ENCODE results near the gene HOXA5. TPM values are rescaled to one million over a fixed set of nuclear protein-coding genes. Genes with fewer than 3 reads are reported as not detected.

HOXA5 gene
- total RNA-seq, 6 experiments from 2014 or later: 0.18 to 1.5 (median 0.65) TPM

DNA sequence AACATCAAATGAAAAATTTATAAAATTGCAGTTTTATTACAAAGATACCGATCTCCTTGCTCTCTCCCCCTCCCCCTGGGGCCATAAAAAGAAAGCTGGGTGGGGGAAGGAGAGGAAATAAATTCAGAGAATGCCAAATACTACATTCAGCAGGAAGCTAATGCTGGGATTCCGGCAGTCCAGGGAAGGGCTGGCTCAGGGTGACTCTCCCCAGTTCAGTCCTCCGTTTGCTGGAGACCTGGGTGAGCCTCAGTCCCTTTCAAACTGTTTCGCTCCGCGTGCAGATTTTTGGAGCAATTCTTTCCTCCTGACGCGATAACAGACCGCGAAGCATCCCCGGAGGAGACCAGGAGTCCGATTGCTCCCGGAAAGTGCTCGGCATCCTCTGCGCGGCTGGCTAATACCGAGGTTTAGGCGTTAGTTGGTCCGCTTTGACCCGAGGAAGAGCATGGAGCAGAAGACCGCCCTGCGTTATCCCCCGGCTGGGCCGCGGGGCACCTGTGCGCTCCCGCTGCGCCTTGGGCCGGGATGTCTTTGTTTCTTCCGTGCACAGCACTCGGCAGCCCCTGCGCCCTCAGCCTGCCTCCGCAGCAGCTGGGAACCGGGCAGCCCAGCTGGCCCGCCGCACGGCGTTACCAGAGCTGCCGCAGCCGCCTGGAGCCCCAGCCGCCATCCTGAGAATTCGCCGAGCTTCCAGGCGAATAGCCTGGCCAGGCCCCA lies 37.1 kb downstream of the HOXA5 start:
- intact Hi-C loops (cut with DNase I): no loop called here
- no peaks in the 10 kb centered on the region for H3K36me3 ChIP-seq
- peaks cover 0 to 25% of the 10 kb centered on the region in 2 donors for H3K27me3 ChIP-seq
- H3K27ac ChIP-seq: peak overlapping the region; percentile 5 to 71 (median 65)
- 27% methylated on average over 17 of the region's 44 CpGs for WGBS (ENCODE audit: insufficient coverage, low coverage, low lambda C conversion rate, missing lambda C conversion rate)
- peaks cover 0 to 4% (median 2%) of the 10 kb centered on the region in 4 donors for H3K4me1 ChIP-seq
- H3K9me3 ChIP-seq: no peaks in the 10 kb centered on the region
- TF ChIP-seq, protein P1, sequence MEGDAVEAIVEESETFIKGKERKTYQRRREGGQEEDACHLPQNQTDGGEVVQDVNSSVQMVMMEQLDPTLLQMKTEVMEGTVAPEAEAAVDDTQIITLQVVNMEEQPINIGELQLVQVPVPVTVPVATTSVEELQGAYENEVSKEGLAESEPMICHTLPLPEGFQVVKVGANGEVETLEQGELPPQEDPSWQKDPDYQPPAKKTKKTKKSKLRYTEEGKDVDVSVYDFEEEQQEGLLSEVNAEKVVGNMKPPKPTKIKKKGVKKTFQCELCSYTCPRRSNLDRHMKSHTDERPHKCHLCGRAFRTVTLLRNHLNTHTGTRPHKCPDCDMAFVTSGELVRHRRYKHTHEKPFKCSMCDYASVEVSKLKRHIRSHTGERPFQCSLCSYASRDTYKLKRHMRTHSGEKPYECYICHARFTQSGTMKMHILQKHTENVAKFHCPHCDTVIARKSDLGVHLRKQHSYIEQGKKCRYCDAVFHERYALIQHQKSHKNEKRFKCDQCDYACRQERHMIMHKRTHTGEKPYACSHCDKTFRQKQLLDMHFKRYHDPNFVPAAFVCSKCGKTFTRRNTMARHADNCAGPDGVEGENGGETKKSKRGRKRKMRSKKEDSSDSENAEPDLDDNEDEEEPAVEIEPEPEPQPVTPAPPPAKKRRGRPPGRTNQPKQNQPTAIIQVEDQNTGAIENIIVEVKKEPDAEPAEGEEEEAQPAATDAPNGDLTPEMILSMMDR (IDR thresholded peaks at IDR 0.05): no peak
- no peak for TF ChIP-seq POLR2A (IDR thresholded peaks at IDR 0.05)
- H3K4me3 ChIP-seq: peak overlapping the region in 1 of 3 donors; percentile 13
- peak in 1 of 3 donors; percentile 33 for DNase-seq
- peak; percentile 18 to 43 (median 27) for ATAC-seq

DNA sequence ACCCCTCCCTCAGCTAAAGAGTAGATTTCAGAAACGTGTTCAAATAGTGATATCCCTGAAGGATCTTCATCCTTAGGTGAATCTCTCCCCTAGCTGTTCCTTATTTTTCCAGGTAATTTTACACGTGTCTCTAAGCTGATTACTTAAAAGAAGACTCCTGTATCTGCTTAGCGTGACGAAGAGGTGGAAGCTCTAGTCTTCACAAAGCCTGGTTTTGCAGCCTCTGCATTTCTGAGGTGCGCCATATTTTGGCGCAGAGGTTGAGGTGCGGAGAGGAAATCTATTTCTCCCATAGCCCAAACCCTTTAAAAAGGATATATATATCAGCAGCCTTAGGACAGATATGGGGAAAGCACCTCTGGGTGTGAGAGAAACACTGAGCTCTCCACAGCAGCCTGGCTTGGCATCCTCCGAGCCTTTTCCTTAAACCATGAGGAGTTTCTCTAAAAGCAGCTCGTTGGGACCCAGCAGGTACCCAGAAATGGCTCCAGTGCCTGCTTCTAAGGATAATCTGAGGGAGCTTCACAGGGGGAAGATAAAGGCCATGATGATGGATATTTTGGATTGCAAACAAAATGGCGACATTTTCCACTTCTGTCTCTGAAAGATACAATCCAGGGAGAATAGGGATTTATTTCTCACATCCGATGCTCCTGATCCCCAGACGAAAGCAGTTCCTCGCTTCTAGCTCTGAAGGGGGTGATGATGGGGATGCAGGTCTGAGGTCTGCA lies 38.0 kb downstream of the HOXA5 start:
- intact Hi-C loops (cut with DNase I): no loop called here
- WGBS (ENCODE audit: insufficient coverage, low coverage, low lambda C conversion rate, missing lambda C conversion rate): 22% methylated on average over 8 of the region's 13 CpGs
- TF ChIP-seq, protein P1 (IDR thresholded peaks at IDR 0.05): no peak
- TF ChIP-seq POLR2A (IDR thresholded peaks at IDR 0.05): no peak
- H3K27ac ChIP-seq: peak overlapping the region in 1 of 3 donors; percentile 65
- H3K9me3 ChIP-seq: no peaks in the 10 kb centered on the region
- ATAC-seq (no peak), DNase-seq (no peak)
- no peaks in the 10 kb centered on the region for H3K36me3 ChIP-seq
- peaks cover 0 to 3% (median 0%) of the 10 kb centered on the region in 4 donors for H3K4me1 ChIP-seq
- H3K4me3 ChIP-seq: no peak overlapping the region
- H3K27me3 ChIP-seq: peaks cover 0 to 18% of the 10 kb centered on the region in 2 donors

DNA sequence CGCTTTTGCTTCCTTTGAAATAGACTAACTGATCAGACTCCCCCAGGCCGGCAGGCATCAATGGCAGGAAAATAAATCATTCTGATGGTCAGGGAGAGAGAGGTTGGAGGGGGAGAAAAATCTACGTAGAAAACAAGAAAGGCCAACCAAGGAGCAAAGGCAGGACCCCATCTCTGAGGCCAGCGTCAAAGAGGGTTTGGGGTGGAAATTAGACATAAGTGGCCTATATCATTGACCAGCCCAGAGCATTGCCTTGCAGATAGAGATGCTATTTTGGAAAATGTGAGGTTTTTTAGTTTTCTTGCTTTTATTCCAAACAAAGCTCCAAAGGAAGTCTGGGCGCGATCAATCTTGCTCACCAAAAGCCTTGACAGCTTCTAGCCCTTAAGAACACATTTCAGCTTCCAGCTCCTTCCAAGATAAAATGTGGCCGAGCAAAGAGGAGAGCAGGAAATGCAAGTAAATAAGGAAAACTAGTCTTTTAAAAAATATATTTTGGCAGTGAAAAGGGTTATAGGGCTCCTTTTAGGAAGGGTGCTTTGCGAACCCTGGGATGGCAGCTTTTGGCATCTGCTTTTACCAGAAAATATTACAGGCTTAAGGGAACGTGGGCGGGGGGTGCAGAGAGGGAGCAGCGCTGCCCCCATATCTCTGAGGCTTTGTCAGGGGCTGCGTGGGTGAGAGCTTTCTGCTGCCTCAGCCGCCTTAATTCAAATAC lies 39.0 kb downstream of the HOXA5 start:
- H3K4me1 ChIP-seq: peaks cover 0 to 3% (median 0%) of the 10 kb centered on the region in 4 donors
- TF ChIP-seq POLR2A (IDR thresholded peaks at IDR 0.05): no peak
- TF ChIP-seq, protein P1 (IDR thresholded peaks at IDR 0.05): no peak
- intact Hi-C loops (cut with DNase I): no loop called here
- H3K9me3 ChIP-seq: no peaks in the 10 kb centered on the region
- WGBS (ENCODE audit: insufficient coverage, low coverage, low lambda C conversion rate, missing lambda C conversion rate): 19% methylated on average over 13 of the region's 13 CpGs
- ATAC-seq (no peak), DNase-seq (no peak)
- peak overlapping the region in 2 of 3 donors; percentile 54 to 71 for H3K27ac ChIP-seq
- no peaks in the 10 kb centered on the region for H3K36me3 ChIP-seq
- H3K27me3 ChIP-seq: peaks cover 0 to 23% of the 10 kb centered on the region in 2 donors
- H3K4me3 ChIP-seq: no peak overlapping the region

DNA sequence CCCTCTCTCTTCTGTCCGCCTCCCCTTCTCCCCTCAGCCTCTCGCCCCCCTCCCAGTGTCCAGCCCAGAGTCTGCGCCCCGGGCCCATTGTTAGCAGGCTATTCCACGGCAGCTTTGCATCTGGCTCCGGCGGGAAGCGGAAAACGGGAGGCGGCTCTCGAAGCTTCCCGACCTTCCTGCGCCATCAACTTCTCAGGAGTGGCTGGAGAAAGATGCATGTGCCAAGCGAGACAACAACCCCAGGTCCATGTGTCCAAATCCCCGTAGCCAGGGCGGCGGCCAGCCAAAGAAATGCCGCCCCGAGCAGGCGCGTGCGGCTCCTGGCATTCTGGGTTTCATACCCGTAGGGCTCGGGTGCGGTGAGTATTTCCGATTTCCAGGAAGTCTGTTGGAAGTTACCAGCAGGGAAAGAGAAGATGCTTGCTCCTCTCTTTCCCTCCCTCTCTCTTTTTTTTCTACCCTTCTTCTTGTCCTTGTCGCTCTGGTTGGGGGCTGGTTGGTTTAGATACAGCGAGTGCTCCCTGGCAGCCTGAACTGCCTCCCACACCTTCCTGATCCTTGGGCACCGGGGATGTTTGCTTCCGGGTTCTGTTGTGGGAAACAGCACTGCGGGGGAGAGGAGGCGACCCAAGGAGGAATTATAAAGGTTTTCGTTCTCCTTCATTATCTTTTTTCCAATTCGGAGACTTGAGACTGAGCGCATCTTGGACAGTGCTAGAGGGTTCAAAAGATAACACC lies 39.8 kb downstream of the HOXA5 start:
- ATAC-seq (peak in 2 of 4 donors; percentile 7 to 11), DNase-seq (no peak)
- peaks cover 0 to 3% (median 0%) of the 10 kb centered on the region in 4 donors for H3K4me1 ChIP-seq
- H3K27ac ChIP-seq: peak overlapping the region; percentile 50 to 71 (median 54)
- intact Hi-C loops (cut with DNase I): no loop called here
- H3K4me3 ChIP-seq: no peak overlapping the region
- H3K36me3 ChIP-seq: no peaks in the 10 kb centered on the region
- H3K27me3 ChIP-seq: peaks cover 0 to 25% of the 10 kb centered on the region in 2 donors
- H3K9me3 ChIP-seq: no peaks in the 10 kb centered on the region
- no peak for TF ChIP-seq POLR2A (IDR thresholded peaks at IDR 0.05)
- TF ChIP-seq, protein P1 (IDR thresholded peaks at IDR 0.05): no peak
- WGBS (ENCODE audit: insufficient coverage, low coverage, low lambda C conversion rate, missing lambda C conversion rate): 11% methylated on average over 22 of the region's 35 CpGs
